K562 (cell line): ENCODE measurements around the gene PTGES3L.

ENCODE experiments used
- CHD1 ChIP-seq: fragments of 200-600 bp; sonication (generic); IDR thresholded peaks from one replicate; pipeline ENCODE4 v1.6.1; 2012; ENCODE audit warnings: mild to moderate bottlenecking, moderate library complexity, low read length, inconsistent platforms
- GTF2F1 ChIP-seq: IDR thresholded peaks from 2 replicates; pipeline ENCODE4 v1.6.1; 2011; ENCODE audit warnings: low read depth, low read length, improper control_type of control experiment
- POLR2A ChIP-seq: fragments of 450-650 bp; conservative IDR thresholded peaks from 2 replicates; pipeline ENCODE4 v1.6.1; 2016
- ZNF232 ChIP-seq: sonication (generic); formaldehyde crosslinking; IDR thresholded peaks from 2 replicates; pipeline ENCODE4 v1.8.0; 2022; ENCODE audit warnings: mild to moderate bottlenecking, missing genetic modification reagents
- ZNF511 ChIP-seq: sonication (generic); formaldehyde crosslinking; IDR thresholded peaks from 2 replicates; pipeline ENCODE4 v1.8.0; 2022; ENCODE audit warnings: mild to moderate bottlenecking, missing genetic modification reagents
- TF ChIP-seq, protein P1 (sequence below): fragments of 450-650 bp; IDR thresholded peaks from 2 replicates; pipeline ENCODE4 v1.6.1; 2016; ENCODE audit warnings: borderline replicate concordance

DNA sequence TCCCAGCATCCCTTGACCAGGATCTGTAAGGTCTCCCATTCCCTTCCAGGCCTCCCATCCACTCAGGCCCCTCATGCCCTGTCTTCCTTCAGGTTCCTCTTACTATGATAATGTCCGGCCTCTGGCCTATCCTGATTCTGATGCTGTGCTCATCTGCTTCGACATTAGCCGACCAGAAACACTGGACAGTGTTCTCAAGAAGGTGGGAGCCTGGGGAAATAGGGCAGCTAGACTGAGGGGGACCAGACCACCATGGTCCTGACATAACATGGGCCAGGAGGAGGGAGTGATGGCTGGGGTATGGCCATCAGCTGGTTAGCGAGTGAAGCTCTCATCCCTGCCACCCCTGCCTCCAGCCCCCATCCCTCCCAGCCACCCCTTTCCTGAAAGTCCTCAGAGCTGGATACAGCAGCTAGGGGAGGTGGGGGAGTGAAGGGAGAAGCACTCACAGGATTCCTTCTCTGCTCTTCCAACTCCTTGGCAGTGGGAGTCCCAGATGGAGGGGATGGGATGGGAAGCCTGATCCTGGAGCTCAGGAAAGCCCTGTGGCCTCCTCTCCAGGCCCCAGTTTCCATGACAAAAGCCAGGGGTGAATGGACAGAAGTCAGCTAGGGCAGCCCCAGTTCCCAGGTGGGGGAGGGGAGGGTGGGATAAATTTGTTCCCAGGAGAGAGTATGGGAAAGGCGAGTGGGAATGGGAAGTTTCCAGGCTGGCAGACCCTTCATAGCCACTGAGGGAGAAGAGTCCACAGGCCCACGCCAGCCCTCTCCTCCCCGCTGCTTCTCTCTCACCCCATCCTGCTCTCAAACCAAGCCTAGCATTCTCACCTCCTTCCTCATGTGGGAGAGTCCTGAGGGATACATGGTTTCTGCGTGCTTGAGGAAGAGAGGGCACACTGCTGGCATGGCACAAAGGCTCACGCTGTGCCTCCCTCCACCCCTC, 47.5 kb upstream of the PTGES3L start:
- TF ChIP-seq, protein P1, sequence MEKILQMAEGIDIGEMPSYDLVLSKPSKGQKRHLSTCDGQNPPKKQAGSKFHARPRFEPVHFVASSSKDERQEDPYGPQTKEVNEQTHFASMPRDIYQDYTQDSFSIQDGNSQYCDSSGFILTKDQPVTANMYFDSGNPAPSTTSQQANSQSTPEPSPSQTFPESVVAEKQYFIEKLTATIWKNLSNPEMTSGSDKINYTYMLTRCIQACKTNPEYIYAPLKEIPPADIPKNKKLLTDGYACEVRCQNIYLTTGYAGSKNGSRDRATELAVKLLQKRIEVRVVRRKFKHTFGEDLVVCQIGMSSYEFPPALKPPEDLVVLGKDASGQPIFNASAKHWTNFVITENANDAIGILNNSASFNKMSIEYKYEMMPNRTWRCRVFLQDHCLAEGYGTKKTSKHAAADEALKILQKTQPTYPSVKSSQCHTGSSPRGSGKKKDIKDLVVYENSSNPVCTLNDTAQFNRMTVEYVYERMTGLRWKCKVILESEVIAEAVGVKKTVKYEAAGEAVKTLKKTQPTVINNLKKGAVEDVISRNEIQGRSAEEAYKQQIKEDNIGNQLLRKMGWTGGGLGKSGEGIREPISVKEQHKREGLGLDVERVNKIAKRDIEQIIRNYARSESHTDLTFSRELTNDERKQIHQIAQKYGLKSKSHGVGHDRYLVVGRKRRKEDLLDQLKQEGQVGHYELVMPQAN, result no peak
- no peak for TF ChIP-seq POLR2A
- no peak for TF ChIP-seq CHD1
- TF ChIP-seq ZNF511 (CRISPR knock-in tag), result no peak
- TF ChIP-seq GTF2F1, result no peak
- TF ChIP-seq ZNF232 (CRISPR knock-in tag), result no peak
